Fibroblast of the aortic adventitia (primary cell): ENCODE data around the gene ARL10. TPM values are rescaled to one million over a fixed set of nuclear protein-coding genes. Genes with fewer than 3 reads are reported as not detected.
A peak's percentile ranks its signal among the peaks of the same experiment; 100 is the strongest.

ENCODE experiments used
- DNase-seq: peaks from one replicate; pipeline ENCODE4 v3.0.0-alpha.2; 2010; ENCODE audit warnings: low read depth
- H3K4me3 ChIP-seq: 2 replicates; pipeline ENCODE4 v1.5.1; 2011; ENCODE audit warnings: low read depth, mild to moderate bottlenecking, control low read depth, low read length, moderate library complexity
- total RNA-seq: library from RNA; depleted of rRNA; stranded (reverse); fragments of >200 nt; gene quantifications from 2 replicates; pipeline ENCODE4 v1.2.3, GENCODE V29; 2012; ENCODE audit warnings: low replicate concordance
- TF ChIP-seq, protein P1 (sequence below): IDR thresholded peaks from 2 replicates; pipeline ENCODE4 v1.5.1; 2011; ENCODE audit warnings: mild to moderate bottlenecking, low read length, control low read depth, inconsistent platforms; ENCODE audit not compliant: insufficient read depth

Gene ARL10
- total RNA-seq, 1 donor, result 9.3 TPM

DNA sequence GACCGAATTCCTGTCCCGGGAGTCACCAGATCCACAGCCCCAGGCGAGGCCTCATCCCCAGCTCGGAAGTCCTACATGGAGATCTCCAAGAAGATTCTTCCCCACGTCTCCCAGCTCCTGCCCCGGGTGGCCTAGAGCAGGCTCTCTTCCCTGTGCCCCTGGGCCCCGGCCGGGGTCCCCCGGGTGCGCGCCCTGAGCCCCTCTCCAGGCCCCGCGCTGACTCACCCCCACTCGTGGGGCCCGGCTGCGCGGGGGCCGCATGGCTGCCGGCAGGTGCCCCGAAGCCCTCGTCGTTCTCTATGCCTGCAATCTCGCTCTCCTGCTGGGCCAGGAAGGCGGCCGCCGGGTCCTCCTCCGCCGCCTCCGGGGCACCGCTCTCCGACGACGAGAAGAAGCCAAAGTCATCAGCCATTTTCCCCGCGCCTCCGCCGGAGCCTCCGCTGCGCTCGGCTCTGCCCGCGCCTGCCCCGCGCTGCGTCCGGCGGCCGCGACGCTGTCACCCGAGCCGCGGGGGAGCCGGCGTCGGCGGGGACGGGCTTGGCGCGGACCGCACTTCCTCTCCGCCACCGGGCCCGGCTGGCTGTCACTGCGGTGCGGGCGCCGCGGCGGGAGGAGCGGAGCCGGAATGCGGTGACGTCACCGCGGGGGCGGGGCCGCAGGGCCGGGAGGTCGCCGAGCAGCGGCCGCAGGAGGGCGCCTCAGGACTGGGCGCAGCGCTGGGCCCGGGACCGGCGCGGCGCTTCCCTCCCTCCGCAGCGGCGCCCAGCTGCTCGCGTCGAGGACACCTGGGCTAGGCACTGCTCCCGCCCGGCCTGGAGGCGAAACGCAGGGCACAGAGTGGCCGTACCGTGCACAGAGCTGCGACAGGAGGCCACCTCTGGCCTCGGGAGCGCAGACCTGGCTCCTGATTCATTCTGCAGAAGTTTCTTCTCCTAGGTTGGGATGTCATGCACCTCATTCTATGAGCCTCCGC, 51.0 kb downstream of the ARL10 start, which contains the start of gene CLTB:
Gene CLTB, minus strand, starts transcription at position 588 of the 973 bp plus-strand sequence. Its CDS starts 176 bp downstream, at position 412.
- DNase-seq, result peak; percentile 69
- H3K4me3 ChIP-seq, result peak within 1 kb of the TSS; percentile 80
- TF ChIP-seq, protein P1, sequence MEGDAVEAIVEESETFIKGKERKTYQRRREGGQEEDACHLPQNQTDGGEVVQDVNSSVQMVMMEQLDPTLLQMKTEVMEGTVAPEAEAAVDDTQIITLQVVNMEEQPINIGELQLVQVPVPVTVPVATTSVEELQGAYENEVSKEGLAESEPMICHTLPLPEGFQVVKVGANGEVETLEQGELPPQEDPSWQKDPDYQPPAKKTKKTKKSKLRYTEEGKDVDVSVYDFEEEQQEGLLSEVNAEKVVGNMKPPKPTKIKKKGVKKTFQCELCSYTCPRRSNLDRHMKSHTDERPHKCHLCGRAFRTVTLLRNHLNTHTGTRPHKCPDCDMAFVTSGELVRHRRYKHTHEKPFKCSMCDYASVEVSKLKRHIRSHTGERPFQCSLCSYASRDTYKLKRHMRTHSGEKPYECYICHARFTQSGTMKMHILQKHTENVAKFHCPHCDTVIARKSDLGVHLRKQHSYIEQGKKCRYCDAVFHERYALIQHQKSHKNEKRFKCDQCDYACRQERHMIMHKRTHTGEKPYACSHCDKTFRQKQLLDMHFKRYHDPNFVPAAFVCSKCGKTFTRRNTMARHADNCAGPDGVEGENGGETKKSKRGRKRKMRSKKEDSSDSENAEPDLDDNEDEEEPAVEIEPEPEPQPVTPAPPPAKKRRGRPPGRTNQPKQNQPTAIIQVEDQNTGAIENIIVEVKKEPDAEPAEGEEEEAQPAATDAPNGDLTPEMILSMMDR, result peak; percentile 43

DNA sequence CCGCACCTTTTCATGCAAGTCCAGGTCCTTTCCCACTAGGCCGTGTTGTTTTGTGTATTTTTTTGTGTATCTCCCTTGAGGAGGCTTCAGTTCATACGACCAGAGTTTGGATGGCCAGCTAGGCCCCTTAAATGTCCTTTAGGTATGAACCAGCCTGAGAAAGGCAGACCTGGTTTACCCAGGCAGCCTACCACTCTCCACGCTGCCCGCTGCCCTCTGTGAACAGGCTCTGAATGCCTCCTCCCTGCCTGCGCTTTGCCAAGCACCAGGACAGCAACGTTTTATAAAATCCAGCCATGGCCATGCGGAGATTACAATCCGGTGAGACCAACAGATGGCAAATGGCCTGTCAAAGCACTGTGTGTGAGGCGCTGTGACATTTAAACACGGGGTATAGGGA, 51.7 kb downstream of the ARL10 start:
- peak overlapping the region; percentile 60 for H3K4me3 ChIP-seq
- TF ChIP-seq, protein P1, result no peak
- DNase-seq, result no peak

DNA sequence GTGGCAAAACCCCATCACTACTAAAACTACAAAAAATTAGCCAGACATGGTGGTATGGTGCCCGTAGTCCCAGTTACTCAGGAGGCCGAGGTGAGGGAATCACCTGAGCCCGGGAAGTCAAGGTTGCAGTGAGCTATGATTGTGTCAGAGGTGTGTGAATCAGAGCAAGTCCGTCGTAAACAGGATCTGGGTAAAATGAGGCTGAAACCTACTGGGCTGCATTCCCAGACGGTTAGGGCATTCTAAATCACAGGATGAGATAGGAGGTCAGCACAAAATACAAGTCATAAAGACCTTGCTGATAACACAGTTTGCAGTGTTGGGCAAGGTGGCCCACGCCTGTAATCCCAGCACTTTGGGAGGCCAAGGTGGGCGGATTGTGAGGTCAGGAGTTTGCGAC, 53.0 kb downstream of the ARL10 start:
- DNase-seq, result no peak
- no peak overlapping the region for H3K4me3 ChIP-seq
- TF ChIP-seq, protein P1, result no peak

DNA sequence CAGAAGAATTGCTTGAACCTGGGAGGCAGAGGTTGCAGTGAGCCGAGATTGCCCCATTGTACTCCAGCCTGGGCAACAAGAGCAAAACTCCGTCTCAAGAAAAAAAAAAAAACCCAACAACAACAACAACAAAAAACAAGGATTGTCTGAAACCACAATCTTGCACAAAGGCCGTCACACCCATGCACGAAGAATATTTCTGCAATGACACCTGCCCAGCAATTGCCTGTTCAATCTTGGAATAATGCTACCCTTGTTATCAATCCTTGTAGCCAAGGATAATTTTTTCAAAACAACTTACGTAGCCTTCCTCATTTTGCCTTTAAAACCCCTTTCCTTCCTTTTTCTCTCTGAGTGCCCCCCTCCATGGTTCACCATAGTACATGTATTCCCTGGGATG, 54.8 kb downstream of the ARL10 start:
- DNase-seq, result no peak
- TF ChIP-seq, protein P1, result no peak
- no peak overlapping the region for H3K4me3 ChIP-seq

DNA sequence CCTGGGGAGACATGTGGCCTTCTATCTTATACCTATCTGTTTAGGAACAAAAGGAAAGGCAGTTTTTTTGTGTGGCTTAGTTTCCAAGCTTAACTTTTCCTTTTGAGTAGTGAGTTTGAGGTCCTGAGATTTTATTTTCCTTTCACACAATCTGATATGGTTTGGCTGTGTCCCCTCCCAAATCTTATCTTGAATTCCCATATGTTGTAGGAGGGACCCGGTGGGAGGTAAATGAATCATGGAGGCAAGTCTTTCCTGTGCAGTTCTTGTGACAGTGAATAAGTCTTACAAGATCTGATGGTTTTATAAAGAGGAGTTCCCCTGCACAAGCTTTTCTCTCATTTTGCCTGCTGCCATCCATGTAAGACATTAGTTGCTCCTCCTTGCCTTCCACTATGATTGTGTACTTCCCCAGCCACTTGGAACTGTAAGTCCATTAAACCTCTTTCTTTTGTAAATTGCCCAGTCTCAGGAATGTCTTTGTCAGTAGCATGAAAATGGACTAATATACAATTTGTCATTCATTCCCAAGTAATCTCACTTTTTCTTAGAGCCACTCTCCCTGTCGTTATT, 55.8 kb downstream of the ARL10 start:
- TF ChIP-seq, protein P1, result no peak
- H3K4me3 ChIP-seq, result no peak overlapping the region
- DNase-seq, result no peak

DNA sequence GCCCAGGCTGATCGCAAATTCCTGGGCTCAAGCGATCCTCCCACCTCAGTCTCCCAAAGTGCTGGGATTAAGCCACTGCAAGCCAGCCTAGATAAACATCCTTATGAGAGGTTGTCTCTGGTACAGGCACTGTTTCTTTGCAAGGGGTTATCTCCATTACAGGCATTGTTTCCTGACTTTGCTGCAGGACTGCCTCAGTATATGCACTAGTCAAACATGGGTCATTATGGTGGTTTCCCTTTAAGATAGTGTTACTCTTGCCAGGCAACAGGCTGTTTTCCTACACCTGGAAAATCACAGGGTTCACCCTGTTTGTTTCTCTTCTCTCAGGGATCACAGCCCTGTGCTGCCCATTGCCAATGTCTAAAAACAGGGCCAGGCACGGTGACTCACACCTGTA, 58.9 kb downstream of the ARL10 start:
- DNase-seq, result peak; percentile 70
- TF ChIP-seq, protein P1, result no peak
- H3K4me3 ChIP-seq, result no peak overlapping the region
